ENCODE results near the gene POU2F1.

The POU2F1 gene

GRCh38 chr1:167219646-167220536 lies 795 bp upstream of the POU2F1 start (continued):
- TF ChIP-seq ZNF423 (tag by site-specific recombination; IDR thresholded peaks at IDR 0.05) (peak; percentile 55; the same call in 1 of the 2 replicates), ZNF24 (tag by site-specific recombination; IDR thresholded peaks at IDR 0.05) (peak; percentile 92), KLF7 (tag by site-specific recombination; IDR thresholded peaks at IDR 0.05; ENCODE audit: borderline replicate concordance) (peak; percentile 70; the same call in 1 of the 2 replicates), MZF1 (tag by site-specific recombination; IDR thresholded peaks at IDR 0.05; ENCODE audit: borderline replicate concordance) (peak; percentile 74; the same call in 1 of the 2 replicates), KLF1 (tag by site-specific recombination; IDR thresholded peaks at IDR 0.05) (peak; percentile 50), ZSCAN23 (tag by site-specific recombination; IDR thresholded peaks at IDR 0.05) (peak; percentile 69; the same call in 1 of the 2 replicates), KLF16 (tag by site-specific recombination; IDR thresholded peaks at IDR 0.05) (peak; percentile 42; the same call in 1 of the 2 replicates), ZBTB48 (tag by site-specific recombination; IDR thresholded peaks at IDR 0.05) (peak; percentile 60; the same call in 1 of the 2 replicates), ZNF660 (tag by site-specific recombination; IDR thresholded peaks at IDR 0.05) (peak; percentile 79; the same call in 1 of the 2 replicates), PRDM10 (tag by site-specific recombination; IDR thresholded peaks at IDR 0.05) (peak; percentile 98), ZNF707 (tag by site-specific recombination; IDR thresholded peaks at IDR 0.05) (no peak), GLIS2 (tag by site-specific recombination; IDR thresholded peaks at IDR 0.05) (peak; percentile 86), WT1 (tag by site-specific recombination; IDR thresholded peaks at IDR 0.05) (peak; percentile 75), ZBTB17 (tag by site-specific recombination; IDR thresholded peaks at IDR 0.05) (peak; percentile 86), ZBTB26 (tag by site-specific recombination; optimal IDR thresholded peaks at IDR 0.05) (peak; percentile 77), ZNF350 (tag by site-specific recombination; IDR thresholded peaks at IDR 0.05) (no peak), ZNF155 (tag by site-specific recombination; IDR thresholded peaks at IDR 0.05) (no peak), ZSCAN30 (tag by site-specific recombination; IDR thresholded peaks at IDR 0.05) (peak; percentile 93), GLI2 (tag by site-specific recombination; IDR thresholded peaks at IDR 0.05; ENCODE audit: borderline replicate concordance, low read depth) (no peak), SP3 (tag by site-specific recombination; IDR thresholded peaks at IDR 0.05) (peak; percentile 67), ZNF394 (tag by site-specific recombination; IDR thresholded peaks at IDR 0.05; ENCODE audit: borderline replicate concordance) (peak; percentile 84), ZNF792 (tag by site-specific recombination; IDR thresholded peaks at IDR 0.05) (no peak; the same call in 1 of the 2 replicates), ZFP69B (tag by site-specific recombination; IDR thresholded peaks at IDR 0.05) (peak; percentile 92), ZNF610 (tag by site-specific recombination; IDR thresholded peaks at IDR 0.05; ENCODE audit: borderline replicate concordance) (peak; percentile 95; the same call in 1 of the 2 replicates), ZNF501 (tag by site-specific recombination; IDR thresholded peaks at IDR 0.05) (peak; percentile 93), ZNF777 (tag by site-specific recombination; IDR thresholded peaks at IDR 0.05; ENCODE audit: borderline replicate concordance) (no peak), ZNF473 (tag by site-specific recombination; IDR thresholded peaks at IDR 0.05) (no peak), ZBTB20 (tag by site-specific recombination; IDR thresholded peaks at IDR 0.05) (peak; percentile 97), ZNF311 (tag by site-specific recombination; IDR thresholded peaks at IDR 0.05; ENCODE audit: borderline replicate concordance) (no peak), ZNF23 (tag by site-specific recombination; IDR thresholded peaks at IDR 0.05; ENCODE audit: borderline replicate concordance) (no peak), AEBP2 (tag by site-specific recombination; IDR thresholded peaks at IDR 0.05; ENCODE audit: borderline replicate concordance) (no peak), ZNF548 (tag by site-specific recombination; IDR thresholded peaks at IDR 0.05) (no peak), ZNF692 (tag by site-specific recombination; IDR thresholded peaks at IDR 0.05) (peak; percentile 95)

All from HEK293 (cell line).